ENCODE results near the gene G0S2.

G0S2 gene

DNA sequence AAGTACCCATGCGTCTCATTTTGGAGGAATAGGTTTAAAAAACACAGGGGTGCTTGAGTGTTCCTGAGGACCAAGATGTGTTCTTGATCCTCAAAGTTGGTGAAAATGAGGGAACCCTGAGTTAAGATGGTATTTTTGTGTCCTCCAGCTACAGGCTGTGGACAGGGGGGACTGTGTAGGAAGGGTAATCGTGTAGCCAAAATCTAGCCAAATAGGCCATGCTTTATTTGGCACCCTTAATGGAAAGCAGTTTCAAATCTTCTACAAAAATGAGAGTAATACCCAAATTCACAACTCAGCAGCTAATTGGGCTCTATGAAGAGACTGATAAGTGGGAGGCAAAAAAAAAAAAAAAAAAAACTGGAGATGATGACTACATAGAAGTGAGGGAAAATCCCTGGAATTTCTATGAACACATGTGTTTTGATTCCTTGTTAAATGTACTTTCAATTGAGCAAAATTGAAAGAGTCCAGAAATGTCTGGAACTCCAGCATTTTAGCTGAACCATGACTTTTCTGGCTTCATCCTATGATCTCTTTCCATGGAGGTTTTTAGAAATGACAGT lies 29.9 kb downstream of the G0S2 start:
- Mint-ChIP-seq H3K27ac (no peak overlapping the region), H3K36me3 (peaks cover 0 to 4% of the 10 kb centered on the region in 2 donors), H3K4me3 (no peak overlapping the region), H3K4me1 (peaks cover 5 to 10% of the 10 kb centered on the region in 2 donors), H3K9me3 (peaks cover 5 to 9% of the 10 kb centered on the region in 2 donors), H3K27me3 (peaks cover 30 to 48% of the 10 kb centered on the region in 2 donors)
- DNase-seq (no peak), ATAC-seq (replicated peaks) (no peak)

DNA sequence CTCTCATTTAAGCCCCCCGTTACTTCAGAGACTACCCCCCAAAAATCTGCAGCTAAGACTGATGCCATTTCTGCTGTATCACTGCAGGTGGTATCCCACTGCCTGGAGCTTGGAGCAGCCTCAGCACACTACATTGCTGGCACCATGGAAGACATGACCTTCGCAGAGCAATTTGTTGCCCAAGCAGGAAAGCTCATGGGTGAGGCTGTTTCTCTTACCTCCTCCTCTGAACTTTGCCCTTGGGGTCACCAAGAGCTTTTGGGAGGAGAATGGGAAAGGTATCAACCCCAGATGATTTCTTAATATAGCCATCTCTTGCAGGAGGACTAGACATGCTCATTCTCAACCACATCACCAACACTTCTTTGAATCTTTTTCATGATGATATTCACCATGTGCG lies 31.4 kb downstream of the G0S2 start:
- no peak for ATAC-seq (replicated peaks)
- Mint-ChIP-seq H3K4me3 (no peak overlapping the region), H3K27ac (no peak overlapping the region), H3K36me3 (no peaks in the 10 kb centered on the region), H3K4me1 (peaks cover 5 to 10% of the 10 kb centered on the region in 2 donors), H3K9me3 (peaks cover 1 to 3% of the 10 kb centered on the region in 2 donors), H3K27me3 (peaks cover 21 to 44% of the 10 kb centered on the region in 2 donors)
- DNase-seq, result no peak

DNA sequence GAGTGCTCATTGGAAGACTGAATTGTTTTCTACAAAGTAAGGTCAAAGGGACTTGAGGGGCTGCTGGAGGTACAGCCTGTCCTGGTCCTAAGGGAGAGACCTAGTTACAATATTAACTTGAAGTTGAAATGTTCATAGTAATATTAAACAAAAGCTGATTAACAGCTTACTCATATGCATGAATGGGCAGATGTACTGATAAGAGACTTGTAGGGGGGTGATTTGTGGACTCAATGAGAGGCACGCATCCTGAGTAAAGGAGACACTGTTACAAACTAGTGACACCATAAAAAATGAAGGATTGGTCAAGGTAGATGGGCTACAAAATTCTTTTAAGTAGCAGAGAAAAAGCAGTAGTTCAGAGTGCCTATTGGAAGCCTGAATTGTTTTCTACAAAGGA lies 32.1 kb downstream of the G0S2 start:
- H3K4me3 Mint-ChIP-seq, result no peak overlapping the region
- DNase-seq, result no peak
- no peak overlapping the region for H3K27ac Mint-ChIP-seq
- peaks cover 22 to 44% of the 10 kb centered on the region in 2 donors for H3K27me3 Mint-ChIP-seq
- no peaks in the 10 kb centered on the region for H3K36me3 Mint-ChIP-seq
- H3K4me1 Mint-ChIP-seq, result peaks cover 4 to 10% of the 10 kb centered on the region in 2 donors
- no peaks in the 10 kb centered on the region for H3K9me3 Mint-ChIP-seq
- no peak for ATAC-seq (replicated peaks)

DNA sequence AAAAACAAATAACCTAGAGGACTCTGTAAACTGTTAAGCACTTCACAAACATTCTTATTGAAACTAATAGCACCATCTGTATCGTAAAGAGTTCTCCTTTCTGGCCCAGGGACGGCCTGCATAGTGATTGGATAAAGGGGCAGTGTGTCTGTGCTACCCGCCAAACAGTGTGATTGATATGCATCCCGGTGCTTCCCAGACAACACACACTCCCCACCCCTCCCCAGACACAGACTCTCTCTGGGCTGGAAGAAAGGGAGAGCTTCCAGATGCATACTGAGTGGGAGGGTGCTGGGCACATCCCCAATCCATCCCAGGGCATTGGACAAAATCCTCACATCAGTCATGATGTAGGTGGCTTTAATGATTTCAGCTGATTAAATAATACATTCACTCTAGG lies 33.1 kb downstream of the G0S2 start:
- Mint-ChIP-seq H3K27me3 (peaks cover 22 to 44% of the 10 kb centered on the region in 2 donors), H3K9me3 (no peaks in the 10 kb centered on the region), H3K4me3 (no peak overlapping the region), H3K4me1 (peaks cover 3 to 10% of the 10 kb centered on the region in 2 donors), H3K36me3 (no peaks in the 10 kb centered on the region), H3K27ac (no peak overlapping the region)
- no peak for DNase-seq
- ATAC-seq (replicated peaks), result no peak

DNA sequence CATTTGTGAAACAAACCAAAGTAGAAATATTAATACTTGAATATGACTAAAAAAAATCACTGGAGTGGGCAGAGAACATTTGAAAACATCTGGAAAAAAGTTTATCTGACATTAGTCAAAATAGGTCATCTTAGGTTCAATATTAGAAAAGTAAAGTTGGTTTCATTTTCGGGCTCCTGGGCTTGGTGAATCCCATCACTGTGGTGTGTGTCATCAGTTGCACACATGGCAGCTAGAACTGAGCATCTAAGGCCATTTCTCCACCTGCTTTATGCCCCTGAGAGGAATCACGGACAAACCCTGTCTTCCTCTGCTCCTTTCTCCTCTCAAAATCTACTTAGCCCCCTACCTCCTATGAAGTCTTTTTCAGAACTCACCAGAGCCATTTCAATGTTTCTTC lies 34.9 kb downstream of the G0S2 start:
- no peaks in the 10 kb centered on the region for H3K4me1 Mint-ChIP-seq
- no peak for DNase-seq
- peaks cover 22 to 46% of the 10 kb centered on the region in 2 donors for H3K27me3 Mint-ChIP-seq
- ATAC-seq (replicated peaks), result no peak
- H3K27ac Mint-ChIP-seq, result no peak overlapping the region
- H3K36me3 Mint-ChIP-seq, result no peaks in the 10 kb centered on the region
- no peaks in the 10 kb centered on the region for H3K9me3 Mint-ChIP-seq
- no peak overlapping the region for H3K4me3 Mint-ChIP-seq

DNA sequence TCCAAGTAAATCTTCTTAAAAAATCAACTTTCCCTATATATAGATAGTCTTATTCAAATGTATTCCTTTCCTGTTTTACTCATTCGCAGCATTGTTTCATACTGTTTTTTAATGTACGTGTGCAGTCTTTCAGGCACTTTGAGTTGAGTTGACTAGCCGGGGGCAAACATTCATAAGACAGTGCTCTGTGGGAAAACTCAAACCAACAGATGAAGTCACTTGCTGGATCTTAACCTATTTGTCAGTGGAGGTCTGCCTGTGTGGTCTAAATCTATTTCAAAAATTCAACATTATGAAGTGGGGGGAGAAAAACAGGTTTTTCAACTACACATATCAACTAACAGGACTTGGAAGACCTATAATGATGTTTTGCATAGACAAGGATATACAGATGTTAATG lies 35.6 kb downstream of the G0S2 start:
- no peak for DNase-seq
- no peaks in the 10 kb centered on the region for H3K9me3 Mint-ChIP-seq
- ATAC-seq (replicated peaks), result no peak
- H3K27me3 Mint-ChIP-seq, result peaks cover 17 to 47% of the 10 kb centered on the region in 2 donors
- H3K4me3 Mint-ChIP-seq, result no peak overlapping the region
- H3K27ac Mint-ChIP-seq, result no peak overlapping the region
- no peaks in the 10 kb centered on the region for H3K36me3 Mint-ChIP-seq
- no peaks in the 10 kb centered on the region for H3K4me1 Mint-ChIP-seq

DNA sequence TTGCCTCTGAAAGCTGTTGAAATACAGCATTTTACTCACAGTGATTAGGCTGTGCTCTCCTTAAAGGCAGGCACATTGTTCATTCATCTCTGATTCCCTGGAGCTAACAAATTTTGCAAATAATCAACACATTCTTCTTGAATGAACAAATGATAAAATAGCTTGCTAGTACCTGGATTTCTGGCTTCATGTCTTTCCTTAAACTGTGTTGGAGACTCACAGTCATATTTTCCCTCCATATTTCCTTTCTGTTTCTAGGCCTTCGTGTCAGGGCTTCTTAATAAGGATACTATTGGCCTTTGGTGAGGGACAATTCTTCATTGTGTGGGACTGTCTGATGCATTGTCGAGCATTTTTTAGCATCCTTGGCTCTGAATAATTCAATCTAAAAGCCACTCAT lies 39.1 kb downstream of the G0S2 start:
- DNase-seq, result no peak
- no peaks in the 10 kb centered on the region for H3K36me3 Mint-ChIP-seq
- peaks cover 11 to 27% of the 10 kb centered on the region in 2 donors for H3K27me3 Mint-ChIP-seq
- H3K4me1 Mint-ChIP-seq, result no peaks in the 10 kb centered on the region
- no peak overlapping the region for H3K27ac Mint-ChIP-seq
- no peak for ATAC-seq (replicated peaks)
- peaks cover 0 to 3% of the 10 kb centered on the region in 2 donors for H3K9me3 Mint-ChIP-seq
- no peak overlapping the region for H3K4me3 Mint-ChIP-seq

DNA sequence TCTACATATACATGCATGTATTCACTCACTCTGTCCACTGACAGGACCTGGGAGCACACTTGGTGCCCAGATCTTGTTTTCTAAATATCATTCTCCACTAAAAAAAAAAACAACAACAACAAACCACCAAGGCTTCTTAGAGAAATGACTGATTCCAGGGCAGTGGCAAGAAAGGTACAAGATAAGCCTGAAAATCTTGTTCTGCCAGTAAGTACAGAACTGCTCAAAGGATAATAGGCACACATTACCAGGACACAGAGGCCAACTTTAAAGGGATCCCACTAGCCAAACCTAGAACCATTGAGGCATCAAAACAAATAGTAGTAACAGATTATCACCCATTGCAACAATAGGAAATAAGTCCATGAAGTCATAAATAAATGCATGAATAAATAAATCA lies 40.1 kb downstream of the G0S2 start:
- H3K4me3 Mint-ChIP-seq, result no peak overlapping the region
- no peak overlapping the region for H3K27ac Mint-ChIP-seq

DNA sequence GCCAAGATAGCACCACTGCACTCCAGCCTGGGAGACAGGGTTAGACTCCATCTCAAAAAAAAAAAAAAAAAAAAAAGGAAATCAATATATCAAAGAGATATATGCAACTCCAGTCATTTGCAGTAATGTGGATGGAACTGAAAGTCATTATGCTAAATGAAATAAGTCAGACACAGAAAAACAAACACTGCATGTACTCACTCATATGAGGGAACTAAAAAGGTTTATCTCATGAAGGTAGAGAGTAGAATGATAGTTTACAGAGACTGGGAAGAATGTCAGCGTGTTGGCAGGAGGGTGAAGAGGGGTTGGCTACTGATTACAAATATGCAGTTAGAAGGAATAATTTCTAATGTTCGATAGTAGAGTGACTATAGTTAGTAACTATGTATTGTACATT lies 42.6 kb downstream of the G0S2 start:
- H3K27me3 Mint-ChIP-seq, result peaks cover 7 to 15% of the 10 kb centered on the region in 2 donors
- no peak overlapping the region for H3K27ac Mint-ChIP-seq
- H3K4me1 Mint-ChIP-seq, result peaks cover 0 to 3% of the 10 kb centered on the region in 2 donors
- no peak for ATAC-seq (replicated peaks)
- H3K4me3 Mint-ChIP-seq, result no peak overlapping the region
- DNase-seq, result no peak
- H3K9me3 Mint-ChIP-seq, result peaks cover 0 to 4% of the 10 kb centered on the region in 2 donors
- no peaks in the 10 kb centered on the region for H3K36me3 Mint-ChIP-seq

More for the DNA sequence above, 40.1 kb downstream of the G0S2 start:
- Mint-ChIP-seq H3K9me3 (peaks cover 0 to 4% of the 10 kb centered on the region in 2 donors), H3K4me1 (no peaks in the 10 kb centered on the region), H3K36me3 (no peaks in the 10 kb centered on the region), H3K27me3 (peaks cover 11 to 17% of the 10 kb centered on the region in 2 donors)
- ATAC-seq (replicated peaks) (no peak), DNase-seq (no peak)

DNA sequence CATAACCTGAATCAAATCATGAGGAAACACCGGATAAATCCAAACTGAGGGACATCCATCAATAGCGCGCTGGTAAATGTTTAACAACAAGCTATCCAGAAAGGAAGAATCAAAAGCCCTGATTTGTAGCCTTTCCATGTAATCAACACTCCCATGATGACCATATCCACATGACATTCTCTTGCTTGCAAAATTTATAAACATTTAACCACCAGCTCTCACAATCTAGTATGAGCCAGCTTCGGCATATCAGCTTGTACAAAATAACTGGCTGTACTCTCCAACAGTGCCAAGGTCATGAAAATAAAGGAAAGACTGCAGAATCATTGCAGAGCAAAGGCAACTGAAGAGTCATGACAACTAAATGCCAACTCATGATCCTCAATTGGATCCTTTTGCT lies 45.1 kb downstream of the G0S2 start:
- DNase-seq, result no peak
- H3K27ac Mint-ChIP-seq, result no peak overlapping the region
- no peak for ATAC-seq (replicated peaks)
- peaks cover 0 to 5% of the 10 kb centered on the region in 2 donors for H3K27me3 Mint-ChIP-seq
- H3K9me3 Mint-ChIP-seq, result peaks cover 0 to 4% of the 10 kb centered on the region in 2 donors
- H3K4me3 Mint-ChIP-seq, result no peak overlapping the region
- H3K4me1 Mint-ChIP-seq, result peaks cover 5 to 9% of the 10 kb centered on the region in 2 donors
- no peaks in the 10 kb centered on the region for H3K36me3 Mint-ChIP-seq

DNA sequence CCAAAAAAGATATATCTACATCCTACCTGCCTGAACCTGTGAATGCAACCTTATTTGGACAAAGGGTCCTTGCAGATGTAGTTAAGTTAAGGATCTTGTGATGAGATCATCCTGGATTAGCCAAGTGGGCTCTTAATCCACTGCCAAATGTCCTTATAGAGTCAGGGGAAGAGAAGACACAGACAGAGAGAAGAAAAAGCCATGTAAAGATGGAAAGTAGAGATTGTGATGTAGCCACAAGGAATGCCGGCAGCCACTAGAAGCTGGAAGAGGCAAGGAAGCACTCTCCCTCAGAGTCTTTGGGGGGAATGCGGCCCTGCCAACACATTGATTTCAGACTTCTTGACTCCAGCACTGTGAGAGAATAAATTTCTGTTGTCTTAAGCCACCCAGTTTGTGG lies 45.6 kb downstream of the G0S2 start:
- Mint-ChIP-seq H3K4me3 (no peak overlapping the region), H3K4me1 (peaks cover 5 to 9% of the 10 kb centered on the region in 2 donors), H3K36me3 (no peaks in the 10 kb centered on the region), H3K27ac (no peak overlapping the region), H3K9me3 (peaks cover 0 to 4% of the 10 kb centered on the region in 2 donors), H3K27me3 (peaks cover under 1 to 3% of the 10 kb centered on the region in 2 donors)
- no peak for DNase-seq
- ATAC-seq (replicated peaks), result no peak

DNA sequence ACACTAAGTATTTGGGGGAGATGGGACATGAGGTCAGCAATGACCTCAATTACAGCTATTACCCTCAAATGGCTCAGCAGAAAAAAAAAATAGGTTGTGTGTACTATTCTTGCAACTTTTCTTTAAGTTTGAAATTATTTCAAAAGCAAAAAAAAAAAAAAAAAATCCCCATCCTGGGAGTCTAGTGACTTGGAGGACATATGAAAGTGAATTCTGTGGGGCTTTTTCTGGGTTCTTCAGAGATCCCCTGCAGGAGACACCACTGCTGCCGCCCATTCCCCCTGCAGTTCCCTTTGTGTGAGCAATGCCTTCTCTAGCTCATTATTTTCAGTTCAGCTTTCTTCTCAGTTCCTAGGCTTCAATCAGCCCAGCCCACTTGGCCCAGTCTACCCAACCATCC lies 46.1 kb downstream of the G0S2 start:
- H3K9me3 Mint-ChIP-seq, result peaks cover 0 to 4% of the 10 kb centered on the region in 2 donors
- ATAC-seq (replicated peaks) (peak in 1 of 2 donors; percentile 53), DNase-seq (no peak)
- peaks cover 5 to 9% of the 10 kb centered on the region in 2 donors for H3K4me1 Mint-ChIP-seq
- H3K4me3 Mint-ChIP-seq, result no peak overlapping the region
- H3K27ac Mint-ChIP-seq, result no peak overlapping the region
- H3K27me3 Mint-ChIP-seq, result peaks cover 0 to 3% of the 10 kb centered on the region in 2 donors
- H3K36me3 Mint-ChIP-seq, result no peaks in the 10 kb centered on the region

DNA sequence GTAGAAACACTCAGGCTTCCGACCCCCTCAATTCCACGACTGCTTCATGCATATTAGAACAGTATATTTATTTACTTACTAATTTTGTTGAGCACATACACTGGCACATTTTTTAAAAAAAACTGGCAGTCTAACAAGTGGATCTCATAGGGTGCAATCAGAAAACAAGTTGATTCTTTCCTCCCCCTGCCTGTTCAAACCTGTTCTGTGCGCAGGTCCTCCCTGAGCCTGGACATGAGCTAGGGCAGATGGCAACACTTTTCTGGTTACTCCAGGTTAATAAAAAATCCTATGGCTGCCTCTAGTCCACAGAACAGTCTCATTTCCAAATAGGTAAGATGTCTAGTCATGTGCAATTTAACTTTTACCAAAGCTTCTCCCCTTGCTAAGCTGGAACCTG lies 48.1 kb downstream of the G0S2 start:
- peaks cover 0 to 4% of the 10 kb centered on the region in 2 donors for H3K9me3 Mint-ChIP-seq
- DNase-seq, result no peak
- H3K27me3 Mint-ChIP-seq, result peaks cover 3 to 6% of the 10 kb centered on the region in 2 donors
- no peak for ATAC-seq (replicated peaks)
- peaks cover 5 to 9% of the 10 kb centered on the region in 2 donors for H3K4me1 Mint-ChIP-seq
- no peak overlapping the region for H3K4me3 Mint-ChIP-seq
- H3K27ac Mint-ChIP-seq, result no peak overlapping the region
- H3K36me3 Mint-ChIP-seq, result peaks cover 0 to 2% of the 10 kb centered on the region in 2 donors

DNA sequence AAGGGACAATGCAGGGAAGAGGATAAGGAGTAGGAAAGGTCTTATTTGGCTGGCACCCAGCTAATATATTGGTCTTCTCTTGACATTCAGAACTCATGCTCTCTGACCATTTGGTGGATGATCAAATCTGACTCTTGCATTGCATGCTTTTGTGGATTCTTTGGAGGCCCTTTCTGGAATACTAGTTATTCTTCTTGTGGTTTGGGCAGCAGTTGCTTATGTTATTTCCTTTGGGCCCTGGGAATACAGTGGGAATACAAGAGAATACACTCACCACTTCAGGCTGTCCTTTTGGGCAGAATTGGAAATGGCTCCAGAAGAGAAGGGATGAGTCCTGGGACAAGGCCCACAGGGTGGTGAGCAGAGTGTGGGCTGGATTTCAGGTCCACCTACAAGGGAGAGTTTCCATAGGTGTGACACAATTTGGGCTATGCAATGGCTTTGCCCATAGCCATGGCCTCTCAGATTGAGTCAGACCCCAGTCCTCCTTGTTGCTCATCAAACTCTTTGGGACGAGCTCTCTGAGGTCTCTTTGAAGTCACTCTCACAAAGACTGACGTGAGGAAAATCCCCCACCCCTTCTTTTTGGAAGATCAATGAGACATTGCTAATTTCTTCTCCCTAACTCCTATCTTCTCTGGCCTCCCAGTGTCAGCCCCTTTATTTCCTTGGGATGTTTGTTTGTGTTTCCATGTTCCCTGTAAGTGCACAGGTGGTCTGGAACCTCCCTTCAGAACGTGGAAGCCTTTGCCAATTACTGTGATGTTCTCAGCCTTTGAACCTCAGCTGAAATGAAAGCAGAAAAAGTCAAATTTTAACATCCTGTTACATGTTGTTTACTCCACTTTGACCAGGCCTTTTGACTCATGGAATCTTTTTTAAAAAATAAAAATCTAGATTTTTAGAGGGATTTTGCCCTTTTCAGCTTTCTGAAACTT lies 48.8 kb downstream of the G0S2 start:
- H3K4me1 Mint-ChIP-seq, result peaks cover 5 to 9% of the 10 kb centered on the region in 2 donors
- peaks cover 0 to 2% of the 10 kb centered on the region in 2 donors for H3K36me3 Mint-ChIP-seq
- no peak overlapping the region for H3K4me3 Mint-ChIP-seq
- ATAC-seq (replicated peaks) (peak; percentile 61 to 84), DNase-seq (no peak)
- H3K27ac Mint-ChIP-seq, result peak overlapping the region; percentile 7
- H3K27me3 Mint-ChIP-seq, result peaks cover 3 to 6% of the 10 kb centered on the region in 2 donors
- H3K9me3 Mint-ChIP-seq, result peaks cover 0 to 4% of the 10 kb centered on the region in 2 donors

All from stimulated activated naive B cell treated with anti-CD40 and anti-IgM and Interleukin-4, amounts not matched to agents 10 μg/mL and 1 μg/mL and 100 μg/mL, for 72 hours (primary cell).